NCI-H2227 treated with DMSO at 0.1 percent for 48 hours (cell line): ENCODE data around the gene GVQW3.
"Not testable (repeated sequence)": the region's sequence is repeated elsewhere in the genome, so short reads cannot be mapped to it uniquely, and the experiment has no call there.

ENCODE experiments used
- DNase-seq: peaks from one replicate; lab custom pipeline; 2025; lab: John Stamatoyannopoulos, UW

Gene GVQW3

DNA sequence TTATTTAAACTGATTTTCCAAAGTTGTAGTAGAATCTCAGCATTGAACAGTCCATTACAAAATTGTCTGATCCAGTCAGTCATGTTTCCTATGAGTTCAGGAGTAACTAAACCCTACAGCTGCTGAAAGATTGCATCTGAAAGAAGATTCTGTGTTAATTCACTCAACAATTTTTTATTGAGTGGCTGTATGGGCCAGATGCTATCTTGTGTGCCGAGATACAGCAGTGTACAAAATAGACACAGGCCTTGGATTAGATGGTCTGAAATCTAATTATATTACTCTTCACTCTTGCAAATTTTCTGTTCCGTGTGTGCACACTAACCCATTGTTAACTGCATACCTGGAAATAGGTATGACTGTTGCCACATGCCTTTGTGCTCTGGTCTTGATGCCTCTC lies 7.3 kb downstream of the GVQW3 start:
- no peak for DNase-seq

DNA sequence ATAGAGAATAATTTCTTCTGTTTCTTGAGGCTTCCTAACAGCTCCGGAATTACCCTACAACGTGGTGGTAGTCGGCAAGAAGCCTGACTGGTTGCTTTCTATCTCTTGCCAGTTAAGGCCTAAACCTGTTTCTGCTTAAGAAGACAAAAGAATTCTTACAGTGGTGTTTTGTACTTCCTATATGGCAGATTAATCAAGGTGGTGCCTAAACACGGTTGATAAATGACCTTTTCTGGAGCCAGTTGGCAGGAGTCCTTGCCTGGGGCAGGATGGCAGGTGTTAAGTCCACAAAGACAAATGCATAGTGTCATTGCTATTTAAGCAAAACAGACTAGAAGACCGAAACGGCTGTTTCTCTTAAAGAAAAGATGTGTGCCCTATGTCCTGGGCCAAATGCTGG lies 9.9 kb downstream of the GVQW3 start:
- DNase-seq = no peak

DNA sequence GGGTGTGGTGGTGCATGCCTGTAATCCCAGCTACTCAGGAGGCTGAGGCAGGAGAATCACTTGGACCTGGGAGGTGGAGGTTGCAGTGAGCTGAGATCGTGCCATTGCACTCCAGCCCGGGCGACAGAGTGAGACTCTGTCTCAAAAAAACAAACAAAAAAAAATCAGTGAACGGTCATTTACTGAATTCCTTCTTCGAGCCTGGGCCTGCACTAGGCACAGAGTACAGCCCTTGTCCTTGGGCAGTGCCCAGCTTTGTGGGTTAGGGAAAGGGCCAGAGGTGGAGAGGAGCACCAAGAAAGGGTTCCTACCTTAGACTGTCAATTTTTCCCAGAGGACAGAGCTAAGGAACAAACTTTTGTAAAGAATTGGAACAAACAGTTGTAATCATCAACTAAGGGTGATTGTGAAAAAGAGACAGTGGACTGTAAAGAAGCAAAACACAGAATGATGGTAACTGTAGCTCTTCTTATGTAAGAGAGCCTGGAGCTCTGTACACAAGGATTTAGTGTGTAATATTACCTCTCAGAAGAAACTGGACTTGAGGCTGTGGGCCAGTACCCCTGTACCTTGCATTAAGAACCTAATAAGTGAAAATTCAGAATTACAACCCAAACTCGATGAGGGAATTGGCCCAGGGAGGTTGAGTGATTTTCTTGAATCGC lies 10.8 kb downstream of the GVQW3 start:
- no peak for DNase-seq

DNA sequence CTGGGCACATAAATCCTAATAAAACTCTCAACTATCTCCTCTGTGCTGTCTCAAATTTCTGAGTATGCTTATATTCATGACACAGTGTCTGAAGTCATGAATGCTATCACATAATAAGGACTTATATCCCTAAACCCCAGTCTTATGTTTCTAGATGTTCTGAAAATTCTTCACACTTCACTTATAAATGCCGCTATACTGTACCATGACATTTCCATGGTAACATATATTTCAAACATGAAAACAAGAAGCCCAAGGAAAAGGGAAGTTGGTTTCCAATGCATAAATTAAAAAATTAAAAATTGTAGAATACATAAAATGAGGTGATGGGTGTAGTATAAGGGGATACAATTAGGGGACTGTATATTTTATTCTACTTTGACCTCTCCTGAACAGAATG lies 11.7 kb downstream of the GVQW3 start:
- no peak for DNase-seq

DNA sequence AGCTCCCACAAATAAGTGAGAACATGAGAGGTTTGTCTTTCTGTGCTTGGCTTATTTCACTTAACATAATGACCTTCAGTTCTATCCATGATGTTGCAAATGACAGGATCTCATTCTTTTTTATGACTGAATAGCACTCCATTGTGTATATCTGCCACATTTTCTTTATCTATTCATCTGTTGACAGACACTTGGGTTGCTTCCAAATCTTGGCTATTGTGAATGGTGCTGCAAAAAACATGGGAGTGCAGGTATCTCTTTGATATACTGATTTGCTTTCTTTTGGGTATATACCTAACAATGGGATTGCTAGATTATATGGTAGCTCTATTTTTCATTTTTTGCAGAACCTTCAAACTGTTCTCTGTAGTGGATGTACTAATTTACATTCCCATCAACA lies 13.3 kb downstream of the GVQW3 start:
- DNase-seq = no peak

DNA sequence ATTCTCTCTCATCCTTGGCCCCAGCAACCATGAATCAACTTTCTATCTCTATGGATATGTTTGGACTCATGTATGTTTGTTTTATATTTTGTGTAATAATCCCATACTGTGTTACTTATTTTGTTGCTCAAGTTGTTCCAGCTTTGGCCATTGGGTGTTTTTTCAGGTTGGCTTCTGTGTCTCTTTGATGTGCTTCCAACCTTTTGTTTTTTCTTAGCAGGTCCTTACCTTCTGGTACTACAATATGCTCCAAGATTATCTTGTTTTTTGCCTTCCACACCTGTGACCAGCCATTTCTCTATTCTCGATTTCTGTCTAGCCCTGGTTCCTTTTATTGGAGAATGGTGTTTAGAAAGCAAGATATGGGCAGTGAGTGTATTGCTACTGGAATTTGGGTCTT lies 14.2 kb downstream of the GVQW3 start:
- no peak for DNase-seq

DNA sequence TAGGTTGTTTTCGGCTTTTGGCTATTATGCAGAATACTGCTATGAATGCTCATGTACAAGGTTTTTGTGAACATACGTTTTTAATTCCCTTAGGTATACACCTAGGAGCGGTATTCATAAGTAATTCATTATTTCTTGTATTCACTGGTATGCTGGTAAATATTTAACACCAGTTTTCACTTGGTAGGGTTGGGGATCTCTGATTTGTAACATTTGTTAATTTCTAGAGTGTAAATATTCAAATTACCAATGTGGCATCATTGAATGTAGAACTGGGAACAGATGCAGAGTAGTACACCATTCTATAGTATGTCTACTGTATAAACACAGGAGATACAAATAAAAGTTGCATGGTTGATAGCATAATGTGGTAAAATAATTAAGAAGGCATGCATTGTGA lies 16.3 kb downstream of the GVQW3 start:
- DNase-seq = no peak

DNA sequence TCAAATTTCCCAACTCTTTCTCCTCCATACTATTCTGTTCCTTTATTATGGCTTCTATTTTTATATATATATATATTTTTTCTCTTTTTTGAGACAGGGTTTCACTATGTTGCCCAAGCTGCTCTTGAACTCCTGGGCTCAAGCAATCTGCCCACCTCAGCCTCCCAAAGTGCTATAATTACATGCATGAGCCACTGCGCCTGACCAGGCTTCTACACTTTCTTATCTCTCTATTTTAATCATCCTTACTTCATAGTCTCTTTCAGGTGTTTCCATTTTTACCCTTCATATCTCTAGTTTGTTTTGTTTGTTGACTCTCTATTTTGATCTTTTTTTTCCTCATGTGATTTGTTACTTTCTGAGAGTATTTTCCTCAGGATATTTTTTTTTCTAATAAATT lies 19.8 kb downstream of the GVQW3 start:
- no peak for DNase-seq

DNA sequence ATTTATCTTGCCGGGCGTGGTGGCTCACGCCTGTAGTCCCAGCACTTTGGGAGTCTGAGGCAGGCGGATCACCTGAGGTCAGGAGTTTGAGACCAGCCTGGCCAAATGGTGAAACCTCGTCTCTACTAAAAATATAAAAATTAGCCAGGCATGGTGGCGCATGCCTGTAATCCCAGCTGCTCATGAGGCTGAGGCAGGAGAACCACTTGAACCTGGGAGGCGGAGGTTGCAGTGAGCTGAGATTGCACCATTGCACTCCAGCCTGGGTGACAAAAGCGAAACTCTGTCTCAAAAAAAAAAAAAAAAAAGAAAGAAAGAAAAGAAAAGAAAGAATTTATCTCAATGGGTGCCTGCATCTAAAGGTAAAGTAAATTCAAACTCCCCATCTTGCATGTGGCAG lies 20.4 kb downstream of the GVQW3 start:
- not testable (repeated sequence) for DNase-seq

DNA sequence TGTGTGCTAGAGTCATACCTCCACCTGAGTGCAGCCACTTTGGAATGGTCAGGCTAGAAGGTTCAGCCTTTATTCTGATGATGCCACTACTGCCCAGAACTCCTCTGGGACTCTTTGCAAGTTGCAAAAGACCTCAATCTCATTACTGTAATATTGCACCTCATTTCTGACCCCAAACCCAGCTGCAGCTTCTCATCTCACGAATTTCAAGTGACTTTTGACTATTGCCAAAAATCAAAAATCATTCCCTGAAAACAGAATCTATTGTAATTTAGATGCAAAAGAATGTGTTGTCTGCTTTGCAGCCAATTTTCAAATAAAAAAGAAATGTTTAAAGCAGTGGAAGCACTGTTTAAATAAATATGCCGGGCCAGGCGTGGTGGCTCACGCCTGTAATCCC lies 25.2 kb downstream of the GVQW3 start:
- DNase-seq = no peak

DNA sequence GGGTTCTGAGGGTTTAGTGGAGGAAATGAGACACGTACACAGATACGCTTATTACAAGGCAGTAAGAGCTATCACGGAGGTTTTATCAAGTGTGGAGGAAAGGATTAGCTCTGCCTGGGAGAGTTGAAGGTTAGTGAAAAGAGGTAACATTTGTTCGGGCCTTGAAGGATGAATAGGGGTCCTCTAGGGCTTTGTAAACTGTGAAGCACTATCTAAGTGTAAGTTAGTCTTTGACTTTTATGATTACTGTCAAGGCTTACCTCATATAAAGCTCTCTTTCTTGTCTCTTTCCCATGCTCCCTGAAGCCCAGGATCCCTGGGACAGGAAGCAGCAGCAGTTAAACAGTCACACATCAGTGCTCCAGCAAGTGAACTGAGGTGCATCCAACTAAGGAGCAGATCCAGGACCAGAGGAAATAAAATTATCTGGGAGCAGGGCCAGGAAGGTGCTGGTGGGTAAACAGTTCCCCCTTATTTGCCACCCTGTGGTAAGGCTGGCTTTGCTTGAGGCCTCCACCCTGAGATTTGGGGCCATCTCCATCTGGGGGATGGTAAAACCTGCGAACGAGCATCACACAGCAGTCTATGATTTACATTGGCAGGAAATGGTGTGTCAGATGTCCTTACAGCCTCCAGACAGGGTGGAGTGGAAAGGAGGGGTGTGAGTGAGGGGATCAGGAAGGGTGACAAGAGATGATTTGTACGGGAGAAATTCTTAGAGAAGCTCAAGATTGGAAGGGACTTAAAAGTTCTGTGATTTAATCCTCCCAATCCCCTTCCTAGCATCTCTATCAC lies 27.2 kb downstream of the GVQW3 start:
- DNase-seq = no peak

DNA sequence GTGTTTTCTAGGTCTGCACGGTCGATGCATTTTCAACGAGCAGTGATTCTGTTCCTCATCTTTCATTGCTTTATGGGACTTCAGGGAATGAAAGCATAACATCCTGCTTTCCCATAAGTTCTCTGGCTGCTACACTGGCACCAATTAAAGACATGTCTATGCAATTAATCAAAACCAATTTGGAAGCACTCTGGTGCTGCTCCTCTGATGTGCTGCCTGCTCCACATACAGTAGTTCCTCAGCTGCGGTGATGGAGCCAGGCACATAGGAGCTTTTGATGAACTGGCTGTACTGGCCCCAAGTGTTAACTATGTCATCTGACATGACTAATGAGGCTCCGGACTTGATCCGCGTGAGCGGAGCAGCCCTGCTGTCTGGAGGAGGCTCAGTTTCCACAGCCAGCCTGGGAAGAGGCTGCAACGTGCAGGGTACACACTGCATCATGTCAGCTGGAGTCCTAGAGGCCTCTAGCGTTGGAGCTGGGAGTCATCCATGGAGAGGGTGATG lies 29.8 kb downstream of the GVQW3 start:
- DNase-seq = no peak

DNA sequence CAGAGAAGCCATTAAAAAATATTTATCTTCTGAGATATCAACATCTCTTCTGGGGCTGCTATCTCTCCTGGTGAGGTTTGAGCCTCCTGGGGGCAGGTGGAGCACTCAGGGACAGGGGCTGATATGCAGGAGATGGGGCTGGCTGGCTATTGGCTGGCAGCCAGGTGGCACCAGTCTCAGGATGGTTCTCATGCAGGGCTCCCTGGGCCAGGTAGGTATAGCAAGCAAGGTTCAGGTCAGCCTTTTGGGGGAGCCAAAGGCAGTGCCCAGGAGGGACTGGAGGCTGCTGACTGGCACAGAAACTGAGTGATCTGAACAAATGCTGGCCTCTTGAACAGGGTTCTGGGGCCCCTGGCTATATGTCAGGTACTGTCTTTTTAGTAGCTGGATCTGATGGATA lies 34.0 kb downstream of the GVQW3 start:
- DNase-seq = no peak

DNA sequence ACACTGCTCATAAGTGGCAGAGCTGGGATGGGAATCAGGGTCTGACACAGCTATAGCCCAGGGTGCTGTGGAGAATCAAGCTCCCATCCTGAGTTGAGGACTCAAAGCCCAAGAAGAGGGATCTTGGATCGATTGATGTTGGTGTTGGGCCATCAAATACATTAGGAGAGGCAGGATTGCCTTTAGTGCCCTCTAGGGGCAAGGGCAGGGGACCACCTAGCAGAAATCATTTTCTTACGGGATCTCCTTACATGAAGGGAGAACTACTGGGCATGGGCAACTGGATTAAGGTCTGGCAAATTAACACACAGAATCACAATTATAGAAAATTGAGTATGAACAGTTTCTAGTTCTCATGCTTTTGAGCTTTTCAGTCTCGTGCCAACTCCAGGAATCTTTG lies 38.8 kb downstream of the GVQW3 start:
- no peak for DNase-seq

DNA sequence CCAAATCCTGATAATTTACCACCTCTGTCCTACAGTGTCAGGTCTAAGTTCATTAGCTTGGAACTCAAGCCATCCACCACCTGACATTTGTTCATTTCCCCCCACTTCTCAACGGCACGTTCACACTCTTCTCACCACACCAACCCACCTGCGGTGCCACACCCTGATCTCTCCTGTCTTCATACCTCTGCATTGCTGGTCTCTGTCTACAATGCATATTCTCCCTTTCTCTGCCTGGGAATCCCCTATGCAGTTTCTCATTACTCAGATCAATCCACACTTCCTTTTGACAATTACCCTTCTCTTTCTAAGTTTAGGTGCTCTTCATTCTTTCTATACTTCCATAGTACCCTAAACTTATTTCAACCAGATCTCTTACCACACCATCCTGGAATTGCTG lies 43.3 kb downstream of the GVQW3 start:
- DNase-seq = no peak

DNA sequence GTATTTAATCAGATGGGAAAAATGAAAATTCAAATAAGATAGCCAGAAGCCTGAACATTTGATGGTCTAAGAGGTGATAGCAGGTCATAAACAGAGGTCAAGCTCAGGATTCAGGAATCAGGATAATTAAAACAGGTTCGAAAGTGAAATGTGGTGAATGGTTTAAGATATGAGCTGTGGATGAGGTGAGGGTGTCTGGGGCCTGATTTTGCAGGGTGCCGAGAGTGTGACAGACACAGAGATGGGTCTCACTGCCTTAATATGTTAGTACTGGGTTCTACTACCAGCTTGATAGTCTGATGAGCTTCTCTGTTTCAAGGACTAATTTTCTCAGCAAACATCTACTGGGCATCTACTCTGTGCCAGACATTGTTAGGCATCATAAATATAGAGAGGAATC lies 43.8 kb downstream of the GVQW3 start:
- no peak for DNase-seq

DNA sequence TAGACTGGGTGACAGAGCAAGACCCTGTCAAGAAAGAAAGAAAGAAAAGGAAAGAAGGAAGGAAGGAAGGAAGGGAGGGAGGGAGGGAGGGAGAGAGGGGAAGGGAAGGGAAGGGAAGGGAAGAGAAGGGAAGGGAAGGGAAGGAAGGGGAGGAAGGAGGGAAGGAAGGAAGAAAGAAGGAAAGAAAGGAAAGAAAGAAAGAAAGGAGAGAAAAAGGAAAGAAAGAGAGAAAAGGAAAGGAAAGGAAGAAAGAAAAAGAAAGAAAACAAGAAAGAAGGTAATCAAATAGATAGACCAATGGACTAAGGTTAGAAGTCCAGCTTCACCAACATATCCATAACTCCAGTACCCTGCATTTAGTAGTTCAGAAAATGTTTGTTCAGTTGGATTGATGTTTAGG lies 45.5 kb downstream of the GVQW3 start:
- DNase-seq = no peak

DNA sequence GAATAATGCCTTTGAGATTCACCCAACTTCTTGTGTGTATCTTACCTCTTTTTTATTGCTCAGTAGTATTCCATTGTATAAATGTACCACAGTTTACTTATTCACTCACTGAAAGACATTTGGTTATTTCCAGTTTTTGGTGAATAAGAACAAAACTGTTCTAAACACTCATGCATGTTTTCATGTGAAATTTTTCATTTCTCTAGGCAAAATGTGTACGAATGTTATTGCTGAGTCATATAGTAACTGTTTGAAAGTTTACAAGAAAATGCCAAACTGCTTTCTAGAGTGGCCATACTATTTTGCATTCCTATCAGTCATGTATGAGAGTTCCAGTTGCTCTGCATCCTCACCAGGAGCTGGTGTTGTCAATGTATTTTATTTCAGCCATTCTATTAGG lies 54.9 kb downstream of the GVQW3 start:
- DNase-seq = no peak

DNA sequence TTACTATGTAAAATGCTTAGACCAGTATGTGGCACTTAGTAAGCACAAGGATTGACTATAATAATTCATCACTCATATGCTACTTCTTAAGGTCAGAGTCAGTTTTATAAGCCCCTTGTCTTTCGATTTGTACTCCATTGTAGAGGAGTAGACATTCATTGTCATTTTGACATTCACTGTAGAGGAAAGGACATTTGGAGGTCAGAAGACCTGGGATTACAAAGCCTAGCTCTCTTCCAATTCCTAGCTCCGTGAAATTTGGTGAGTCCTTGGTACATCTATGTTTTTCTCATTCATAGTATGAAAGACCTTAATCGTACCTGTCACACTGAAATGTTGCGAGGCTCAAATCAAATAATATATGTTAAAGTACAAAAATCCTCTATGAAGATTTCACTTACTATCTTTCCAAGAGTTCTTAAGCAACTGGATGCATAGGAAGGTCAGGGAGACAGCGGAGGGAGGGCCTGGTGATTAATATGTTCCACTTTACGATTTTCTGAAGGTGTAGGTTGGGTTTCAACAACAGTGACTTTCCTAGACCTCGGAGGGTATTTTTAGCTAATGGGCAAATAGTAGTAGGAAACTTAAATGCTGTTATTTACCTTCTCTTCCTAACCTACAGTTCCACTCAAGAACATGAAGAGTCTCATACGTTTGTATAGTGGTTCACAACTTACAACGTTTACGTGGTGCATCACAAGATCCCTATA lies 62.3 kb downstream of the GVQW3 start:
- no peak for DNase-seq

DNA sequence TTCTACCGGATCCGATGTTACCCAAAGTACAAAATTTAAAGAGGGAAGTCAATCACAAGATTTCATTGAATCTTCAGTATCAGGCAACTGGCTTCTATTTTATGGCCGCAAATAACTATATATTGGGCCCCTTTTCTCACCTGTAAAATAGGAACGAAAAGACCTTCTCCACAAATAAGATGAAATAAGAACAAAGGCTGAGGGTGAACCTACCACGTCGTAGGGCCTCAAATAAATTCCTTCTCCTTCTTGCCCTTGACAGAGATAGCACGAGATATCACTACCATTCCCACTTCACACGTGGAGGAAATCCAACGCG lies 62.9 kb downstream of the GVQW3 start:
- DNase-seq = no peak

DNA sequence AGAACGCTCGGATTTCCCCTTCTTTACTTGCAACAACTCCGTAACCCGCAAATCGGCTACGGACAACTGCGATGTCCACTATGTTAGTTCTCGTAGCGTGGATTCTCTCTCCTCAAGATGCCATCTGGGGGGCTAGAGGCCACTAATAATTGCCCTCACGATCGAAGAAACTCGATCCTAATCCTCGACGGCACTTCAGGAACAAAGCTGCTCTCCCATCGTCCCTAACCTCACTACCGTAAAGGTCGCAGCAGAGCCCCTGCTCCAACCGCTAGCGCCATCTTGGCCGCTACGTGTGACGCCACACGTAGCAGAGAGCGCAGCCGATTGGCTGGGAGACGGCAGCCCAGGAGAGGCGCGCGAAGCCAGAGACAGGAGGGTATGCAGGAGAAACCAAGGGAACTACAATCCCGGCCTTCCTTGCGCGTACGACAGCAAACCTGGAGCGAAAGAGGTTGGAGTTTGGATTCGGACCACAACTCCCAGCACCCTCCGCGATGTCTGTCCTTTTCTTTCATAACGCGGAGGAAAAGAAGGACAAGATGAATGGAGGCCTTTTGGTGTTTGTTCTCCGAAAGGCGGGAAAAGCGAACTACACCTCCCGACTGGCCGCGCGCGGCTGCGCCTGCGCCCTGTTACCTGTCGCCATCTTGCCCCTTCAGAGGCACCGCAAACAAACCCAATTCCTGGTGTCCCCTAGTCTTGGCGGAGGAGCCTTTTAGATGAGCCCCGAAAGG lies 63.4 kb downstream of the GVQW3 start, which contains the start of gene EMSY:
Gene EMSY (plus strand): TSS at position 635 of the 737 bp plus-strand sequence. CDS start 1,921 bp downstream, outside the sequence.
- peak; percentile 99 for DNase-seq
